ENCODE results near the gene SLC25A44. TPM values are rescaled to one million over a fixed set of nuclear protein-coding genes. Genes with fewer than 3 reads are reported as not detected.

The SLC25A44 gene
- total RNA-seq, 1 experiment from 2014 or later = 33.0 TPM

GRCh38 chr1:156238248-156238647 lies 44.3 kb downstream of the SLC25A44 start:
- no TSS peak for BruUV-seq (replicated peaks)
- no peak for ATAC-seq
- Histone ChIP-seq H3K4me1 (ENCODE audit: control insufficient read depth, insufficient read depth, low read length) (no peaks in the 10 kb centered on the region), H3K36me3 (ENCODE audit: control insufficient read depth, insufficient read depth, low read length) (no peaks in the 10 kb centered on the region), H3K27ac (ENCODE audit: low read length) (no peak overlapping the region), H3K27me3 (ENCODE audit: control insufficient read depth, insufficient read depth, low read length) (no peaks in the 10 kb centered on the region), H3K9me3 (ENCODE audit: control insufficient read depth, insufficient read depth, low read depth, low read length) (no peaks in the 10 kb centered on the region), H3K4me3 (ENCODE audit: low read depth in 2 of 2, low read length in 2 of 2) (no peak overlapping the region)
- CTCF ChIA-PET = no interaction called here
- in situ Hi-C loops (cut with HindIII; ENCODE audit: low pct_unique_long_range_greater_than_20kb, low sequenced_read_pairs) (no loop called here), intact Hi-C loops (cut with micrococcal nuclease; ENCODE audit: unreplicated experiment) (no loop called here)
- POLR2A ChIA-PET = no interaction called here
- TF ChIP-seq CTCF (IDR thresholded peaks at IDR 0.05) (no peak), TCF7L2 (IDR thresholded peaks at IDR 0.05; ENCODE audit: low read depth, low read length) (no peak), POLR2AphosphoS5 (IDR thresholded peaks at IDR 0.05; ENCODE audit: low read depth, low read length) (no peak), SIN3A (IDR thresholded peaks at IDR 0.05; ENCODE audit: borderline replicate concordance, insufficient read depth, low read depth, low read length) (no peak)
- TF ChIP-seq, protein P1, sequence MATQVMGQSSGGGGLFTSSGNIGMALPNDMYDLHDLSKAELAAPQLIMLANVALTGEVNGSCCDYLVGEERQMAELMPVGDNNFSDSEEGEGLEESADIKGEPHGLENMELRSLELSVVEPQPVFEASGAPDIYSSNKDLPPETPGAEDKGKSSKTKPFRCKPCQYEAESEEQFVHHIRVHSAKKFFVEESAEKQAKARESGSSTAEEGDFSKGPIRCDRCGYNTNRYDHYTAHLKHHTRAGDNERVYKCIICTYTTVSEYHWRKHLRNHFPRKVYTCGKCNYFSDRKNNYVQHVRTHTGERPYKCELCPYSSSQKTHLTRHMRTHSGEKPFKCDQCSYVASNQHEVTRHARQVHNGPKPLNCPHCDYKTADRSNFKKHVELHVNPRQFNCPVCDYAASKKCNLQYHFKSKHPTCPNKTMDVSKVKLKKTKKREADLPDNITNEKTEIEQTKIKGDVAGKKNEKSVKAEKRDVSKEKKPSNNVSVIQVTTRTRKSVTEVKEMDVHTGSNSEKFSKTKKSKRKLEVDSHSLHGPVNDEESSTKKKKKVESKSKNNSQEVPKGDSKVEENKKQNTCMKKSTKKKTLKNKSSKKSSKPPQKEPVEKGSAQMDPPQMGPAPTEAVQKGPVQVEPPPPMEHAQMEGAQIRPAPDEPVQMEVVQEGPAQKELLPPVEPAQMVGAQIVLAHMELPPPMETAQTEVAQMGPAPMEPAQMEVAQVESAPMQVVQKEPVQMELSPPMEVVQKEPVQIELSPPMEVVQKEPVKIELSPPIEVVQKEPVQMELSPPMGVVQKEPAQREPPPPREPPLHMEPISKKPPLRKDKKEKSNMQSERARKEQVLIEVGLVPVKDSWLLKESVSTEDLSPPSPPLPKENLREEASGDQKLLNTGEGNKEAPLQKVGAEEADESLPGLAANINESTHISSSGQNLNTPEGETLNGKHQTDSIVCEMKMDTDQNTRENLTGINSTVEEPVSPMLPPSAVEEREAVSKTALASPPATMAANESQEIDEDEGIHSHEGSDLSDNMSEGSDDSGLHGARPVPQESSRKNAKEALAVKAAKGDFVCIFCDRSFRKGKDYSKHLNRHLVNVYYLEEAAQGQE (IDR thresholded peaks at IDR 0.05; ENCODE audit: insufficient read depth in 1 of 2, low read depth in 2 of 2, low read length in 1 of 2) = no peak
- DNase-seq (ENCODE audit: low read depth, low spot score) = no peak

DNA sequence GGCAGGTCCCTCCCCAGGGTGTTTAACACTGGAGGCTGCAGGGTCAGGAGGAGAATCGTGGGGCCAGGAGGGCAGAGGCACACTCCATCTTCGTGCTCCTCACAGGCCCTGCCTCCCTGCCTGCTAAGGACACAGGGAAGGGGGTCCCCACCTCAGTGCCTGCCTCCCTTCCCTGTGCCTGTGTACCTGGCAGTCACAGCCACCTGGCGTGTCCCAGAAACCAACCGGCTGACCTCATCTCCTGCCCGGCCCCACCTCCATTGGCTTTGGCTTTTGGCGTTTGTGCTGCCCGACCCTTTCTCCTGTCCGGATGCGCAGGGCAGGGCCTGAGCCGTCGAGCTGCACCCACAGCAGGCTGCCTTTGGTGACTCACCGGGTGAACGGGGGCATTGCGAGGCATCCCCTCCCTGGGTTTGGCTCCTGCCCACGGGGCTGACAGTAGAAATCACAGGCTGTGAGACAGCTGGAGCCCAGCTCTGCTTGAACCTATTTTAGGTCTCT lies 47.5 kb downstream of the SLC25A44 start:
- Histone ChIP-seq H3K9me3 (ENCODE audit: control insufficient read depth, insufficient read depth, low read depth, low read length) (no peaks in the 10 kb centered on the region), H3K36me3 (ENCODE audit: control insufficient read depth, insufficient read depth, low read length) (no peaks in the 10 kb centered on the region), H3K4me3 (ENCODE audit: low read depth in 2 of 2, low read length in 2 of 2) (no peak overlapping the region), H3K27me3 (ENCODE audit: control insufficient read depth, insufficient read depth, low read length) (no peaks in the 10 kb centered on the region), H3K27ac (ENCODE audit: low read length) (no peak overlapping the region), H3K4me1 (ENCODE audit: control insufficient read depth, insufficient read depth, low read length) (peaks cover 2% of the 10 kb centered on the region)
- in situ Hi-C loops (cut with HindIII; ENCODE audit: low pct_unique_long_range_greater_than_20kb, low sequenced_read_pairs) (no loop called here), intact Hi-C loops (cut with micrococcal nuclease; ENCODE audit: unreplicated experiment) (no loop called here)
- ChIA-PET CTCF (no interaction called here), POLR2A (no interaction called here)
- TF ChIP-seq POLR2AphosphoS5 (IDR thresholded peaks at IDR 0.05; ENCODE audit: low read depth, low read length) = no peak
- ATAC-seq (no peak), DNase-seq (ENCODE audit: low read depth, low spot score) (no peak)
- no TSS peak for BruUV-seq (replicated peaks)

DNA sequence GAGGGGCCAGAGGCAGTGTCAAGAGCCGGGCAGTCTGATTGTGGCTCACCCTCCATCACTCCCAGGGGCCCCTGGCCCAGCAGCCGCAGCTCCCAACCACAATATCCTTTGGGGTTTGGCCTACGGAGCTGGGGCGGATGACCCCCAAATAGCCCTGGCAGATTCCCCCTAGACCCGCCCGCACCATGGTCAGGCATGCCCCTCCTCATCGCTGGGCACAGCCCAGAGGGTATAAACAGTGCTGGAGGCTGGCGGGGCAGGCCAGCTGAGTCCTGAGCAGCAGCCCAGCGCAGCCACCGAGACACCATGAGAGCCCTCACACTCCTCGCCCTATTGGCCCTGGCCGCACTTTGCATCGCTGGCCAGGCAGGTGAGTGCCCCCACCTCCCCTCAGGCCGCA lies 48.0 kb downstream of the SLC25A44 start, which contains the start of gene BGLAP:
Gene BGLAP, plus strand, starts transcription at position 259 of the 400 bp plus-strand sequence. Its CDS starts 48 bp downstream, at position 307.
- Histone ChIP-seq H3K4me1 (ENCODE audit: control insufficient read depth, insufficient read depth, low read length) (peaks cover 3% of the 10 kb centered on the region), H3K27ac (ENCODE audit: low read length) (no peak within 1 kb of the TSS), H3K36me3 (ENCODE audit: control insufficient read depth, insufficient read depth, low read length) (no peaks in the 10 kb centered on the region), H3K27me3 (ENCODE audit: control insufficient read depth, insufficient read depth, low read length) (no peaks in the 10 kb centered on the region), H3K4me3 (ENCODE audit: low read depth in 2 of 2, low read length in 2 of 2) (no peak within 1 kb of the TSS), H3K9me3 (ENCODE audit: control insufficient read depth, insufficient read depth, low read depth, low read length) (no peaks in the 10 kb centered on the region)
- ChIA-PET CTCF (no interaction called here), POLR2A (no interaction called here)
- intact Hi-C loops (cut with micrococcal nuclease; ENCODE audit: unreplicated experiment) (no loop called here), in situ Hi-C loops (cut with HindIII; ENCODE audit: low pct_unique_long_range_greater_than_20kb, low sequenced_read_pairs) (no loop called here)
- ATAC-seq = no peak
- no peak for DNase-seq (ENCODE audit: low read depth, low spot score)
- no TSS peak for BruUV-seq (replicated peaks)
- TF ChIP-seq, protein P1 (IDR thresholded peaks at IDR 0.05; ENCODE audit: insufficient read depth in 1 of 2, low read depth in 2 of 2, low read length in 1 of 2) = no peak
- TF ChIP-seq TCF7L2 (IDR thresholded peaks at IDR 0.05; ENCODE audit: low read depth, low read length) (no peak), SIN3A (IDR thresholded peaks at IDR 0.05; ENCODE audit: borderline replicate concordance, insufficient read depth, low read depth, low read length) (no peak), POLR2AphosphoS5 (IDR thresholded peaks at IDR 0.05; ENCODE audit: low read depth, low read length) (no peak), CTCF (IDR thresholded peaks at IDR 0.05) (no peak)
